GM21360 (cell line): ENCODE results near the gene IQGAP3.

Source experiments
- ATAC-seq: cut with Tn5 transposase; IDR thresholded peaks from one replicate; pipeline ENCODE4 v1.9.1; 2021; ENCODE audit warnings: mild to moderate bottlenecking, moderate library complexity; ENCODE audit not compliant: unreplicated experiment

Gene IQGAP3

GRCh38 chr1:156516821-156517220 lies 55.5 kb downstream of the IQGAP3 start:
- ATAC-seq: no peak

DNA sequence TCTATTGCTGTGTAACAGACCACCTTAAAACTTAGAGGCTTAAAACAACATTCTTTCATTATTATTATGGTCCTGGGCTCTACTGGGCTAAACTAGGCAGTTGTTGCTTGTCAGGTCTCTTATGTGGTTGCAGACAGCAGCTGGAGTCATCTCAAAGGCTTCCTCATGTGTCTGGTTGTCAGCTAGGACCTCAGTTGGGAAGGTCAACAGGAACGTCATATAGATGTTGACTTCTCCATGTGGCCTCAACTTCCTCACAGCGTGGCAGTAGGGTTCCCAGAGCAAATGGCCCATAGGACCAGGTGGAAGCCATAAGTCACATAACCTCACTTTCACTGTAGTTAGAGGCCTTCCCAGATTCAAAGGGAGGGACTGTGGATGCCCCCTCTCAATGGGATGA lies 56.4 kb downstream of the IQGAP3 start:
- ATAC-seq: no peak

DNA sequence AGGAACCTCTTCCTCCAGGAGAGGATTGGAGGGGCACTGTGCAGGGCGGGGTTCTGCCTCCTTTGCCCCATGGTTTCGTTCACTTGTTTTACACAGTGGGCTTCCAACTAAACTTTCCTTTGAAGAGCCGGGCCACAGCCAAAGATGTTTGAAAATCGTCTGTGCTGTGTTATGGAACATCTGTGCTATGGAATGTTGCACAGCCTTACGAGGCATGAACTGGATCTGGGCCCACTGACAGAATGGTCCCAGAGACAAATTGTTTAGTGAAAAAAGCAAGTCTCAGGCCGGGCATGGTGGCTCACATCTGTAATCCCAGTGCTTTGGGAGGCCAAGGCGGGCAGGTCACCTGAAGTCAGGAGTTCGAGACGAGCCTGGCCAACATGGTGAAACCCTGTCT lies 59.2 kb downstream of the IQGAP3 start:
- no peak for ATAC-seq

DNA sequence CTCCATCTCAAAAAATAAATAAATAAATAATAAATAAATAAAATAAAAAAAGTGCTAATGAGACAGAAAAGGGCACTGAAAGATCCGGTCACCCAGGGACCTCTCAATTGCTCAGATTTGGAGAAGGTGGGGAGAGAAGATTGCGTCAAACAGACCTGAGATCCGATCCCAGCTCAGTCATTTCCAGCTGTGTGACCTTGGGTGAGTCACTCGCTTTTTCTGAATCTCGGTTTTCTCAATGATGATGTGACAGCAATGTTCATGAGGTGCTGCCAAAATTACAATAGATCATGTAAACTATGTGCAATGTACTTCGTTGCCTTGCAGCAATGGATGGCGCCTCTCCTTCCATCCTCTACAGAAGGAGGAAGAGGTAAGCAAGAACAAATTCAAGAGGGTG lies 60.7 kb downstream of the IQGAP3 start:
- ATAC-seq: no peak

- ATAC-seq: no peak
These were observed 61.7 kb downstream of the IQGAP3 start for GRCh38 chr1:156510709-156511108.

DNA sequence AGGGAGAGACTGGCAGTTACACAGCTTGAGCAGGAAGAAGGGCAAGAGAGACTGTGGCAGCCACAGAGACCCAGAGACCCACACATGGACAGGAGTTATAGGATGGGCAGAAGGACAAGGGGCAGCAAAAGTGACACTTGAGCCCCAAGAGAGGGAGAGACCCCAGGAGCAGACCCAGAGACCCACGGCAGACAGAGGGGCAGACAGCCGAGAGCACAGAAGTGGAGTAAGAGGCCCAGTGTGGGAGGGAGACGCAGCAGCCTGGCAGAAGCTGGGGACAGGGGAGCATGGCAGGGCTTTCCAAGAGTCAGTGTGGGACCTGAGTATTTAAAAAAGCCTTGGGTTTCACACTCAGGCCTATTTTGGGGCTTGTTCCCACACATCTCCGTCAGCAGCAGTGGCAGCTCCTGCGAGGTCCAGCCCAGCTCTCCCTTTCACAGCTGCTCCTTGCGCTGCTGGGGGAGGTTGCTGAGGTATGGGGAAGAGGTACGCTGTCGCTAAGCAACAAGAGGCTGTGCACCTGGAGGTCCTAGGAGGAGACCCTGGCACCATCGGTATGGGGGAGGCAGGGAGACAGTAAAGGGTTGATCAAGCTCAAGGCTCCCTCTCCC lies 62.8 kb downstream of the IQGAP3 start:
- no peak for ATAC-seq

GRCh38 chr1:156508955-156509234 lies 63.5 kb downstream of the IQGAP3 start:
- ATAC-seq: no peak

DNA sequence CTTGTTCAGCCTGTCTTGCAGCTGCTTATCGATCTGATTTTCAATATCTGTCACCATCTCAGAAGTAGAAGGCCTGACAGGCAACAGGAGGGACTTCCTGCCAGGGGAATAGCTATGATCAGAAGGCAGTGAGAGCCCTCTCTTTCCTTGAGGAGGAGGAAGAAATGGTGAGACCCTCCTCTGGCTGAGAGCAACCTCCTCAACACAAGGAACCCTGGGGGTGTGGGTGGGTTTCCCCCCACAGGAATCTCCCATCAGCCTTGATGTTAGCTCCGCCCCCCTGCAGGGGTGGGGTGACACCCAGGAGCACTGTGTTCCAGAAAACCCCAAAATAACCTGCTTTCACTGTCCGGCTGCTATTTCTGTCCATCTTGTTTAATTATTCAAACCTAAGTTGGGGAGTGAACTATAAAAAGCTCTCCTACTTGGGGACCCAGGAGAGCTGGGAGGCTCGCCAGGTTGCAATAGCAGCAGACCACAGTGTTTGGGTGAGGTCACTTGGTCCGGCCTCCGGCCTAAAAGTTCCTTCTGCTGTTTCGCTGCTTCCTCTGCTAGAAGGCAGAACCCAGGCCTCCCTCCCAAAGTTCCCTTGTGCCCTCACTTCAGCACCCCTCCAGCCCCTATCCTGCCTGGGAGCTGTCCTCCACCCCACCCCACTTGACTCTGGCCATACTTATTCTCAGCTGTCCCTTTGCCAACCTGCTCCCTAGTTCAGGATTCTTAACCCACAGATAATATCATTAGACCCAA lies 64.0 kb downstream of the IQGAP3 start:
- no peak for ATAC-seq

DNA sequence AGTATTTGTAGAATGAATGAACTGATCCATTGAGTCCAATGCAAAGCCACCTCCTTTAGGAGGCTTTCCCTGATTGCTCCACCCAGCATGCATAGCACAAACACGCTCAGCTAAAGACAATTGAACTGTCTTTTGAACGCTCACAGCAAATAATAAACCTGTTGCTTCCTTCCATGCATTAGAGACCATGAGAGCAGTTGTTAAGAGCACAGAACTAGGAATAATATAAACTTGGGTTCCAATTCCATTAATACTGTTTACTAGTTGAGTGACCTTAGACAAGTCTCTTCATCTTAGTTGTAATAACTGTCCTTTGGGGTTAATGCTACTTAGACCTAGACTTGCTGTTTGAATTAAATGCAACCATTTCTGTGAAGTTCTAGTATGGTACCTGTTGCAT lies 65.9 kb downstream of the IQGAP3 start:
- no peak for ATAC-seq

- ATAC-seq: no peak
These were observed 66.6 kb downstream of the IQGAP3 start for GRCh38 chr1:156505679-156506298.

DNA sequence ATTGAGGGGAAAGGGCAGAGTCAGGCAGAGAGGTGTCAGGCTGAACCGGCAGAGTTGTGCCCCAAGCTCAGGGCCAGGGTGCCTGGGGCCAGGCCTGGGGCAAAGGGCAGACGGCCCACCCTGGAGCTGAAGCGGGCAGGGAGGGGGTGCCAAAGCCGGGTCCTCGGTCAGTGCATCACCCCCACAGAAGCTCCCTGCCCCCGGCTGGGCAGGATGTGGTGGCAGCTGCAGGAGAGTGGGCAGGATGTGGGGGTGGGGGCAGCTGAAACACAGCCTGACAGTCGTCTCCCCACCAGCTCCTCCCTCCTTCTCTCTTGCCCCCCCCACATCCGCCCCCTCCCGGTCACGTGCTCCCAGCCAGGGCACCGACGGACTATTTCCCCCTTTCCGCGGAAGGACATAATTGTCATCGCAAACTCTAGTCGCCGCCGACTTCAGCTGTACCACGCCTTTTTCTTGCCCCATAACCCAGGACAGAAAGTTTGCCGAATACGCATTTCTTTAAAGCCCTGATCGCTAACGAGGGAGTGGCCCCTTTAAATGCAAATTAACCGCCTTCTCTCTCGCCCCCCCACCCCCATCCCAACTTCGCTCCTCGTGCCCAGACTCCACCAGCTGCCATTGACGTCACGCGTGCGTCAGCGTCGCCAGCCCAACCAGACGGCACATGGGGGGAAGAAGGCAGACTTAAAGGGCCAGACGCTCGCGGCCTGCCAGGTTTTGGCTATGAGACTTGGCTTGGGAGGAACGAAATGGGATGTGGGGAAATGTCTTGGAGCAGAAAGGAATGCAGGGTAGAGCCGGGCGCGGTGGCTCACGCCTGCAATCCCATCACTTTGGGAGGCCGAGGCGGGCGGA lies 67.3 kb downstream of the IQGAP3 start:
- peak; percentile 29 for ATAC-seq

GRCh38 chr1:156504438-156504813 lies 67.9 kb downstream of the IQGAP3 start:
- ATAC-seq: no peak

- ATAC-seq: no peak
These were observed 68.5 kb downstream of the IQGAP3 start for GRCh38 chr1:156503698-156504437.

GRCh38 chr1:156502894-156503697 lies 69.3 kb downstream of the IQGAP3 start:
- no peak for ATAC-seq

GRCh38 chr1:156502391-156502893 lies 69.9 kb downstream of the IQGAP3 start:
- ATAC-seq: no peak

DNA sequence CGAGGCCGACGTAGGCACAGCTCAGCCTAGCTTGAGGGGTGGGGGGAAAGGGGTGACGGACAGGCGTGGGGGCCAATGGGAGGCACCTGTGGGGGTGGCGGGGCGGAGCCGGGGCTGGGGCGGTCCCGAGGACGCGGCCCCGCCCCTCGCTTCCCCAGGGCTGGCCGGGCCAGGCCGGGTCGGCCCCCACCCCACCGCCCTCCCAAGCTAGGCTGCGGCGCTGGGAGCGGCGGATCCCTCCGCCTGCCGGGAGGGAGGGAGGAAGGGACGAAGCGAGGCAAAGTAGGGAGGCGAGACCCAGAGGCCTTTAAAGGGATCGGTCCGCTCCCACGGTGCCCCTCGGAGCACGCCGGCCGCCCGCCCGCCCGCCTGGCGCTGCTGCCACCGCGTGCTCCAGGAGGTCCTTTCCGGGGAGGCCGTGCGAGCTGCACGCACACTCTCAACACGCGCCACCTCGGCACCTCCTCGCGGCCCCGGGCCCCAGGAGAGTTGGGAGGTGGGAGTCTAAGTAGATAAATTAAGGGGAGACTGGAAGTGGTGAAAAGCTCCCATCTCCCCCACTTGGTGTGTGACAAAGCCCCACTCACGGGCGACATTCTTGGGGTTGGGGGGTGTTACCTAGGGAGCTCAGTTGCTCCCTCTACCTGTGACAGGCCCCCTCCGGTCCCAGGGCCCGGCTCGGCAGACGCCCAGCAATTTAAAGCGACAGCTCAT lies 71.4 kb downstream of the IQGAP3 start:
- ATAC-seq: peak; percentile 42

DNA sequence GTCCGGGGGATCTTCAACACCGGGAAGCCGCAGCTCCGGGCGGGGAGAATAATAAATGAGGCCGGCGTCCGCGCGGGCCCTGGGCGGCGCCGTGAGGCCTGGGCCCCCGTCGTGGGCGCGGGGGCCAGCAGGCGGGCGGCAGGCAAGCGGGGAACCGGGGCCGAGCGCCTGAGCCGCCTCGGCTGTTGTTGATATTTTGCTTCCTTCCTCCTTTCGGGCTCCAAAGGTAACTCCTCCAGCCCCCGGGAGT lies 71.9 kb downstream of the IQGAP3 start, which contains the start of gene MEF2D:
Gene MEF2D, minus strand, starts transcription at position 233 of the 250 bp plus-strand sequence. CDS start 17,483 bp downstream, outside the sequence.
- ATAC-seq: no peak

DNA sequence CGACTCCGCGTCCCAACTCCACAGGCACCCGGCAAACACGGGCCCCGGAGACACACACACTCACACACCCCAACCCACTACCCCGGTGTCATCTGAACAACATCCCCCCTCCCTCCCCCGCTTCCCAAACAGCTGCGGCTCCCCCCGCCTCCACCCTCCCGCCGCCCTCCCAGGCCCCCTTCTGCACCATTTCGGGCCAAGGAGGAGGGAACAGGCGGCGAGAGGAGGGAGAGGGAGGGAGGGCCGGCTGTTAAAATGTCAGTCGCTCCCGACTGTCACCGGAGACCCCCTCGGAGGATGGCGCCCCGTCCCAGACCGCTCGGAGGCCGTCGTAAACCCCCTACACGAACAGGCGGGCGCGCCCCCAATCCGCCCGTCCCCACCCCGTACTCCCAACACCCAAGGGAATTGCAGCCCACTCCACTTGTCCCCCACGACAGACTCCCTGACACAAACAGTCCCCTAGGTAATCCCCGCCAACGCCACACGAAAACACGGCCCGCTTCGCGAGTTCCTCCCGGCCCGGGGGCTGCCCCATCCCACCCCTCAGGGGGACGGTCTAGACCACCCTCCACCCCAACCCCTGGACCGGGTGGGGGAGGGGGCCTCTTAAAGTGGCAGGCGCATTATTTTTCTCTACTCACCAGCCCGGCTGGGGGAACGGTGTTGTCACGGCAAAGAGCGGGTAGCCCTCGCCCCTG lies 72.4 kb downstream of the IQGAP3 start:
- ATAC-seq: peak; percentile 2
